ENCODE measurements around the gene ATAD3B. TPM values are rescaled to one million over a fixed set of nuclear protein-coding genes. Genes with fewer than 3 reads are reported as not detected.
A peak's percentile ranks its signal among the peaks of the same experiment; 100 is the strongest.

Gene ATAD3B
- total and polyA plus RNA-seq, 4 donors: 6.4 to 14.3 (median 10.3) TPM

DNA sequence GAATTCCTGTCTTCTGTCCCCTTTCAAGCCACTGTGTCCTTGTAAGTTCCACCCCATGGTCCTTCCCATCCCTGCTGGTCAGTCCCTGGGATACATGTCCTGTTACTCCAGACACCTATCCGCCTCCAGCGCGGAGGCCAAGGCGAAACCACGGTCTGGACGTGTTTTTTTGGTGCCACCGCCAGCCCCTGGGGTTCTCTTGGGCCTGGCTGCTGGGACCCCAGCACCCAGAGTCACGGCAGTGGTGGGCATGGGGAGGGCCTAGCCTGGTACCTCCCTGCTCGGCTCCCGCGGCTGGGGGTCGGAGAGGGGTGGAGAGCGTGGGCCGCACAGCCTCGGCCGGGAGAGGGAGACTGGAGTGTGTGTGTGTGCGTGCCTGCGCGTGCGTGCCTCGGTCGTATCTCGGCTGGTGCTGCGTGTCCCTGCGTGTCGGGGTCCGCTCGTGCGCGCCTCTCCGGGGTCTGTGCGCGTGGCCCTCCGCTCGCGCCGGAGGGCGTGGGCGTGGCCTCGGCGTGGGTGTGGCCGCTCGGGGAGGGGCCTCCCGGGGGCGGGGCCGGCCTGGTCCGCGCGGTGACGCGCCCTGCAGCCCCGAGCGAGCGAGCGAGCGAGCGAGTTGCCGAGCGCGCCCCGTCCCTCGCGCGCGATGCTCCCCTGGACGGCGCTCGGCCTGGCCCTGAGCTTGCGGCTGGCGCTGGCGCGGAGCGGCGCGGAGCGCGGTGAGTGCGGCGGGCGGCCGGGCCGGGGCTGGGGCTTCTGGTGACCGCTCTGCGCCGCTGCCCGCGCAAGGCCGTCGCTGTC lies 36.3 kb upstream of the ATAD3B start, which contains the start of gene VWA1:
VWA1 (plus strand) TSS at position 585 of the 798 bp plus-strand sequence; CDS start at position 644, 59 bp downstream.
- peak; percentile 78 for DNase-seq (ENCODE audit: low spot score)
- Histone ChIP-seq H3K9ac (ENCODE audit: low read depth in 1 of 2, low read length in 2 of 2) (peak within 1 kb of the TSS; percentile 5 to 28), H3K4me1 (ENCODE audit: control insufficient read depth in 4 of 4, insufficient read depth in 4 of 4, low read length in 3 of 4) (peaks cover 40 to 88% (median 68%) of the 10 kb centered on the region in 4 donors), H3K27ac (ENCODE audit: low read depth in 1 of 2, low read length in 2 of 2) (peak within 1 kb of the TSS; percentile 86 to 87), H3K36me3 (ENCODE audit: control insufficient read depth in 4 of 4, insufficient read depth in 3 of 4, low read depth in 1 of 4, low read length in 3 of 4) (peaks cover 0 to 3% (median 0%) of the 10 kb centered on the region in 4 donors), H3K4me3 (ENCODE audit: low read depth in 1 of 3, low read length in 3 of 3) (peak within 1 kb of the TSS; percentile 74 to 82 (median 75)), H3K9me3 (ENCODE audit: control insufficient read depth in 4 of 4, low read length in 3 of 4) (no peaks in the 10 kb centered on the region), H3K27me3 (ENCODE audit: control insufficient read depth in 4 of 4, insufficient read depth in 4 of 4, low read length in 3 of 4) (no peaks in the 10 kb centered on the region)
- WGBS: 14% methylated on average over 89 of the region's 89 CpGs
- no peak for TF ChIP-seq RAD21 (IDR thresholded peaks at IDR 0.05)
- TF ChIP-seq, protein P1, sequence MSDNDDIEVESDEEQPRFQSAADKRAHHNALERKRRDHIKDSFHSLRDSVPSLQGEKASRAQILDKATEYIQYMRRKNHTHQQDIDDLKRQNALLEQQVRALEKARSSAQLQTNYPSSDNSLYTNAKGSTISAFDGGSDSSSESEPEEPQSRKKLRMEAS (IDR thresholded peaks at IDR 0.05): no peak
- no peak for TF ChIP-seq EGR1 (IDR thresholded peaks at IDR 0.05; ENCODE audit: low read depth in 2 of 2)
- TF ChIP-seq FOXA2 (IDR thresholded peaks at IDR 0.05): no peak
- no peak for TF ChIP-seq HNF4A (conservative IDR thresholded peaks at IDR 0.05)
- TF ChIP-seq SP1 (IDR thresholded peaks at IDR 0.05): no peak
- no peak for TF ChIP-seq JUND (IDR thresholded peaks at IDR 0.05)
- no peak for TF ChIP-seq YY1 (IDR thresholded peaks at IDR 0.05)
- no peak for TF ChIP-seq NR2F2 (IDR thresholded peaks at IDR 0.05)
- TF ChIP-seq TAF1 (conservative IDR thresholded peaks at IDR 0.05): no peak
- TF ChIP-seq, protein P2, sequence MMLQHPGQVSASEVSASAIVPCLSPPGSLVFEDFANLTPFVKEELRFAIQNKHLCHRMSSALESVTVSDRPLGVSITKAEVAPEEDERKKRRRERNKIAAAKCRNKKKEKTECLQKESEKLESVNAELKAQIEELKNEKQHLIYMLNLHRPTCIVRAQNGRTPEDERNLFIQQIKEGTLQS (IDR thresholded peaks at IDR 0.05): no peak
- no peak for TF ChIP-seq FOXA1 (IDR thresholded peaks at IDR 0.05)
- no peak for TF ChIP-seq RXRA (IDR thresholded peaks at IDR 0.05)
- TF ChIP-seq, protein P3, sequence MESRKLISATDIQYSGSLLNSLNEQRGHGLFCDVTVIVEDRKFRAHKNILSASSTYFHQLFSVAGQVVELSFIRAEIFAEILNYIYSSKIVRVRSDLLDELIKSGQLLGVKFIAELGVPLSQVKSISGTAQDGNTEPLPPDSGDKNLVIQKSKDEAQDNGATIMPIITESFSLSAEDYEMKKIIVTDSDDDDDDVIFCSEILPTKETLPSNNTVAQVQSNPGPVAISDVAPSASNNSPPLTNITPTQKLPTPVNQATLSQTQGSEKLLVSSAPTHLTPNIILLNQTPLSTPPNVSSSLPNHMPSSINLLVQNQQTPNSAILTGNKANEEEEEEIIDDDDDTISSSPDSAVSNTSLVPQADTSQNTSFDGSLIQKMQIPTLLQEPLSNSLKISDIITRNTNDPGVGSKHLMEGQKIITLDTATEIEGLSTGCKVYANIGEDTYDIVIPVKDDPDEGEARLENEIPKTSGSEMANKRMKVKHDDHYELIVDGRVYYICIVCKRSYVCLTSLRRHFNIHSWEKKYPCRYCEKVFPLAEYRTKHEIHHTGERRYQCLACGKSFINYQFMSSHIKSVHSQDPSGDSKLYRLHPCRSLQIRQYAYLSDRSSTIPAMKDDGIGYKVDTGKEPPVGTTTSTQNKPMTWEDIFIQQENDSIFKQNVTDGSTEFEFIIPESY (IDR thresholded peaks at IDR 0.05): no peak
- TF ChIP-seq HNF4G (IDR thresholded peaks at IDR 0.05): no peak
- TF ChIP-seq, protein P4, sequence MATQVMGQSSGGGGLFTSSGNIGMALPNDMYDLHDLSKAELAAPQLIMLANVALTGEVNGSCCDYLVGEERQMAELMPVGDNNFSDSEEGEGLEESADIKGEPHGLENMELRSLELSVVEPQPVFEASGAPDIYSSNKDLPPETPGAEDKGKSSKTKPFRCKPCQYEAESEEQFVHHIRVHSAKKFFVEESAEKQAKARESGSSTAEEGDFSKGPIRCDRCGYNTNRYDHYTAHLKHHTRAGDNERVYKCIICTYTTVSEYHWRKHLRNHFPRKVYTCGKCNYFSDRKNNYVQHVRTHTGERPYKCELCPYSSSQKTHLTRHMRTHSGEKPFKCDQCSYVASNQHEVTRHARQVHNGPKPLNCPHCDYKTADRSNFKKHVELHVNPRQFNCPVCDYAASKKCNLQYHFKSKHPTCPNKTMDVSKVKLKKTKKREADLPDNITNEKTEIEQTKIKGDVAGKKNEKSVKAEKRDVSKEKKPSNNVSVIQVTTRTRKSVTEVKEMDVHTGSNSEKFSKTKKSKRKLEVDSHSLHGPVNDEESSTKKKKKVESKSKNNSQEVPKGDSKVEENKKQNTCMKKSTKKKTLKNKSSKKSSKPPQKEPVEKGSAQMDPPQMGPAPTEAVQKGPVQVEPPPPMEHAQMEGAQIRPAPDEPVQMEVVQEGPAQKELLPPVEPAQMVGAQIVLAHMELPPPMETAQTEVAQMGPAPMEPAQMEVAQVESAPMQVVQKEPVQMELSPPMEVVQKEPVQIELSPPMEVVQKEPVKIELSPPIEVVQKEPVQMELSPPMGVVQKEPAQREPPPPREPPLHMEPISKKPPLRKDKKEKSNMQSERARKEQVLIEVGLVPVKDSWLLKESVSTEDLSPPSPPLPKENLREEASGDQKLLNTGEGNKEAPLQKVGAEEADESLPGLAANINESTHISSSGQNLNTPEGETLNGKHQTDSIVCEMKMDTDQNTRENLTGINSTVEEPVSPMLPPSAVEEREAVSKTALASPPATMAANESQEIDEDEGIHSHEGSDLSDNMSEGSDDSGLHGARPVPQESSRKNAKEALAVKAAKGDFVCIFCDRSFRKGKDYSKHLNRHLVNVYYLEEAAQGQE (IDR thresholded peaks at IDR 0.05): no peak
- TF ChIP-seq, protein P5, sequence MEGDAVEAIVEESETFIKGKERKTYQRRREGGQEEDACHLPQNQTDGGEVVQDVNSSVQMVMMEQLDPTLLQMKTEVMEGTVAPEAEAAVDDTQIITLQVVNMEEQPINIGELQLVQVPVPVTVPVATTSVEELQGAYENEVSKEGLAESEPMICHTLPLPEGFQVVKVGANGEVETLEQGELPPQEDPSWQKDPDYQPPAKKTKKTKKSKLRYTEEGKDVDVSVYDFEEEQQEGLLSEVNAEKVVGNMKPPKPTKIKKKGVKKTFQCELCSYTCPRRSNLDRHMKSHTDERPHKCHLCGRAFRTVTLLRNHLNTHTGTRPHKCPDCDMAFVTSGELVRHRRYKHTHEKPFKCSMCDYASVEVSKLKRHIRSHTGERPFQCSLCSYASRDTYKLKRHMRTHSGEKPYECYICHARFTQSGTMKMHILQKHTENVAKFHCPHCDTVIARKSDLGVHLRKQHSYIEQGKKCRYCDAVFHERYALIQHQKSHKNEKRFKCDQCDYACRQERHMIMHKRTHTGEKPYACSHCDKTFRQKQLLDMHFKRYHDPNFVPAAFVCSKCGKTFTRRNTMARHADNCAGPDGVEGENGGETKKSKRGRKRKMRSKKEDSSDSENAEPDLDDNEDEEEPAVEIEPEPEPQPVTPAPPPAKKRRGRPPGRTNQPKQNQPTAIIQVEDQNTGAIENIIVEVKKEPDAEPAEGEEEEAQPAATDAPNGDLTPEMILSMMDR (IDR thresholded peaks at IDR 0.05; ENCODE audit: low read depth, low read length, missing input control): no peak

Data from liver (tissue), 9 donors.